HEK293 (cell line): Measurements from ENCODE around the gene APLF.
A peak's percentile ranks its signal among the peaks of the same experiment; 100 is the strongest.

ENCODE experiments used
- CTCF ChIA-PET: fragments of 350-600 bp; formaldehyde crosslinking; extraction: SDS; loops from one replicate; lab custom pipeline; 2021; ENCODE audit warnings: antibody characterized with exemption; lab: Yijun Ruan, JAX
- POLR2A ChIA-PET: fragments of 300-600 bp; formaldehyde crosslinking; extraction: SDS; loops from one replicate; lab custom pipeline; 2020; ENCODE audit warnings: antibody characterized with exemption, inconsistent platforms; lab: Yijun Ruan, JAX
- H3K27ac ChIP-seq: fragments of 200-500 bp; sonication (Bioruptor generic); 2 replicates; pipeline ENCODE4 v1.5.1; 2014; ENCODE audit warnings: low read depth, low read length, control low read depth, inconsistent platforms; ENCODE audit errors: extremely low read depth
- H3K36me3 ChIP-seq, 2 experiments: fragments of 200-500 bp in 1 of 2; sonication (Bioruptor generic) in 1 of 2; 1 replicate in 1 of 2; 2 replicates in 1 of 2; pipeline ENCODE4 v1.5.1; 2014 to 2017; ENCODE audit warnings: inconsistent platforms in 2 of 2, low read length in 2 of 2; ENCODE audit not compliant: control insufficient read depth in 2 of 2, insufficient read depth in 1 of 2
- H3K4me1 ChIP-seq: fragments of 200-500 bp; sonication (Bioruptor generic); 2 replicates; pipeline ENCODE4 v1.5.1; 2014; ENCODE audit warnings: mild to moderate bottlenecking, low read length, inconsistent platforms; ENCODE audit not compliant: control insufficient read depth, insufficient read depth
- H3K4me3 ChIP-seq: 2 replicates; pipeline ENCODE4 v1.5.1; 2011; ENCODE audit warnings: low read depth, mild to moderate bottlenecking, control low read depth, low read length, moderate library complexity
- H3K9me3 ChIP-seq: fragments of 200-500 bp; sonication (Bioruptor generic); 2 replicates; pipeline ENCODE4 v1.5.1; 2014; ENCODE audit warnings: low read depth, low read length, inconsistent platforms; ENCODE audit not compliant: control insufficient read depth, insufficient read depth
- GLIS1 ChIP-seq: fragments of 450-650 bp; formaldehyde crosslinking; IDR thresholded peaks from 2 replicates; pipeline ENCODE4 v1.5.1; 2016; ENCODE audit warnings: missing biosample characterization, missing genetic modification characterization
- OSR2 ChIP-seq: fragments of 450-650 bp; formaldehyde crosslinking; IDR thresholded peaks from 2 replicates; pipeline ENCODE4 v1.5.1; 2016; ENCODE audit warnings: missing biosample characterization, missing genetic modification characterization
- PRDM1 ChIP-seq: fragments of 450-650 bp; formaldehyde crosslinking; IDR thresholded peaks from 2 replicates; pipeline ENCODE4; 2016; ENCODE audit warnings: missing biosample characterization, missing genetic modification characterization
- ZBTB1 ChIP-seq: fragments of 450-650 bp; formaldehyde crosslinking; IDR thresholded peaks from 2 replicates; pipeline ENCODE4 v1.5.1; 2016; ENCODE audit warnings: missing biosample characterization, missing genetic modification characterization
- ZBTB48 ChIP-seq: fragments of 450-650 bp; formaldehyde crosslinking; IDR thresholded peaks from 2 replicates; pipeline ENCODE4 v1.5.1; 2016; ENCODE audit warnings: missing biosample characterization, missing genetic modification characterization
- ZNF133 ChIP-seq: fragments of 450-650 bp; formaldehyde crosslinking; IDR thresholded peaks from 2 replicates; pipeline ENCODE4 v1.5.1; 2016; ENCODE audit warnings: missing biosample characterization, missing genetic modification characterization
- ZNF155 ChIP-seq: fragments of 450-650 bp; formaldehyde crosslinking; IDR thresholded peaks from 2 replicates; pipeline ENCODE4 v1.5.1; 2016; ENCODE audit warnings: missing biosample characterization, missing genetic modification characterization
- ZNF184 ChIP-seq: fragments of 450-650 bp; IDR thresholded peaks from 2 replicates; pipeline ENCODE4 v1.5.1; 2018; ENCODE audit warnings: missing biosample characterization, mild to moderate bottlenecking, missing genetic modification characterization
- ZNF221 ChIP-seq: fragments of 450-650 bp; formaldehyde crosslinking; IDR thresholded peaks from 2 replicates; pipeline ENCODE4 v1.5.1; 2017; ENCODE audit warnings: missing biosample characterization, missing genetic modification characterization, borderline replicate concordance
- ZNF501 ChIP-seq: fragments of 450-650 bp; formaldehyde crosslinking; IDR thresholded peaks from 2 replicates; pipeline ENCODE4 v1.5.1; 2016; ENCODE audit warnings: missing biosample characterization, missing genetic modification characterization
- ZNF560 ChIP-seq: fragments of 450-650 bp; formaldehyde crosslinking; IDR thresholded peaks from 2 replicates; pipeline ENCODE4 v1.5.1; 2017; ENCODE audit warnings: missing biosample characterization, missing genetic modification characterization, borderline replicate concordance
- TF ChIP-seq, protein P1 (sequence below): fragments of 450-650 bp; formaldehyde crosslinking; IDR thresholded peaks from 2 replicates; pipeline ENCODE4 v1.5.1; 2016; ENCODE audit warnings: missing biosample characterization, missing genetic modification characterization
- TF ChIP-seq, protein P2 (sequence below): fragments of 450-650 bp; formaldehyde crosslinking; IDR thresholded peaks from 2 replicates; pipeline ENCODE4 v1.5.1; 2016; ENCODE audit warnings: missing biosample characterization, missing genetic modification characterization
- TF ChIP-seq, protein P3 (sequence below): fragments of 450-650 bp; formaldehyde crosslinking; IDR thresholded peaks from 2 replicates; pipeline ENCODE4 v1.5.1; 2016; ENCODE audit warnings: missing biosample characterization, missing genetic modification characterization
- TF ChIP-seq, protein P4 (sequence below): sonication (generic); formaldehyde crosslinking; IDR thresholded peaks from 2 replicates; pipeline ENCODE4 v1.8.1; 2022; ENCODE audit warnings: mild to moderate bottlenecking, moderate library complexity, missing genetic modification reagents
- TF ChIP-seq, protein P5 (sequence below): fragments of 450-650 bp; formaldehyde crosslinking; IDR thresholded peaks from 2 replicates; pipeline ENCODE4 v1.5.1; 2016; ENCODE audit warnings: missing biosample characterization, missing genetic modification characterization
- TF ChIP-seq, protein P6 (sequence below): fragments of 450-650 bp; formaldehyde crosslinking; IDR thresholded peaks from 2 replicates; pipeline ENCODE4 v1.5.1; 2016; ENCODE audit warnings: missing biosample characterization, missing genetic modification characterization

Gene APLF

DNA sequence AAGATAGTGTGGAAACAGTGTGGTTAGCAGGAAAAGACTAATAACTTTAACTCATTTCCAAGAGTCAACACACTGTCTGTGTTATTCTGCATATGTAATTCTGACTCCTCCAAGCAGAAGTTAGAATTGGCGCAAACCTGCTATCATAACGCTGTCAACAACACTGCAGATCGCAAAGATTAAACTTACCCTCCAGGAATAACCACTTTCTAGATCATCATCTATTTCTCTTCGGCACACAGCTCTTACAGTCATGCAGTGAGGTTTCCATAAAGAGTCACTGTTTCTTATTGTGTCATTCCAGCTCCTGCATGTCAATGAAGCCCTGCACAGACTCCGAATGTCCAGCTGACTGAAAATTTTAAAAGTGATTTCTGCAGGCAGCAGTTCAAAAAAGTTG lies 2.7 kb upstream of the APLF start (continued):
- TF ChIP-seq ZNF560 (tag by site-specific recombination) (no peak), OSR2 (tag by site-specific recombination) (no peak), ZNF221 (no peak), ZNF155 (tag by site-specific recombination) (no peak)
- TF ChIP-seq, protein P1, sequence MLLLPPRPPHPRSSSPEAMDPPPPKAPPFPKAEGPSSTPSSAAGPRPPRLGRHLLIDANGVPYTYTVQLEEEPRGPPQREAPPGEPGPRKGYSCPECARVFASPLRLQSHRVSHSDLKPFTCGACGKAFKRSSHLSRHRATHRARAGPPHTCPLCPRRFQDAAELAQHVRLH (tag by site-specific recombination) = no peak
- TF ChIP-seq, all 188 proteins: peak for 0

DNA sequence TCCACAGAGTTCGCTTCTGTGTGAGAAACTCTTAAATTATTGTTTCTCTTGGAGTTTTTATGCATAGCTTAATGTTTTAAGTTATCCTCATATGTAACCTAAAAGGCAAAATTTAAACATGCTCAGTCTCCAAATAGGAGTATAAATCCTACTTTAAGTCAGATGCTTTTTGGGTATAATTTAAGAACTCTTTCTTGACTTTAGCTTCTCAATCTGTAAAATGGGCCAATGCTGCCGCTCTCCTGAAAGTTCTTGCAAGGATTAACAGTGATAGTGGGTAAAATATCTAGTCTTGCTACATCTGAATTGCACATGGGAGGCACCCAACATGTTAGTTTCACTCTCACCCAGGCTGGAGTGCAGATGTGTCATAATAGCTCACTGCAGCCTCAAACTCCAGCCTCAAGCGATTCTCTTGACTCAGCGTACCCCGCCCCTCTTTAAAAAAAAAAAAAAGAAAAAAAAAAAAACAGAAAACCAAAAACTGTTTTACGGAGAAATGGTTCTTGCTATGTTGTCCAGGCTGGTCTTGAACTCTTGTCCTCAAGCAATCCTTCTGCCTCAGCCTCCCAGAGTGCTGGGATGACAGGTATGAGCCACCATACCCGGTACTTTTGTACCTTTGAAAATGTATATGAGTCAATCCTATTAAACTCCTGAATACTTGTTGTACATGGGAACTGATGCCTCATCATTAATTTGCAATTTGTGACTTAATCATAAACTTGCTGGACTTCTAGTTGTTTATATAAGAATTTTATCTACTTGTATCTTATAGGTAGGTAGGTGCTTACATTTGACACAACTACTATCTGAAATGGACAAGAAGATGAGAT lies 2.1 kb upstream of the APLF start:
- Histone ChIP-seq H3K4me1 (peaks cover 10% of the 10 kb centered on the region; the same call in 1 of the 2 replicates), H3K9me3 (no peaks in the 10 kb centered on the region), H3K27ac (no peak overlapping the region), H3K36me3 (no peaks in the 10 kb centered on the region), H3K4me3 (no peak overlapping the region)
- TF ChIP-seq ZNF133 (tag by site-specific recombination) (no peak), ZBTB1 (tag by site-specific recombination) (no peak)
- TF ChIP-seq, protein P2, sequence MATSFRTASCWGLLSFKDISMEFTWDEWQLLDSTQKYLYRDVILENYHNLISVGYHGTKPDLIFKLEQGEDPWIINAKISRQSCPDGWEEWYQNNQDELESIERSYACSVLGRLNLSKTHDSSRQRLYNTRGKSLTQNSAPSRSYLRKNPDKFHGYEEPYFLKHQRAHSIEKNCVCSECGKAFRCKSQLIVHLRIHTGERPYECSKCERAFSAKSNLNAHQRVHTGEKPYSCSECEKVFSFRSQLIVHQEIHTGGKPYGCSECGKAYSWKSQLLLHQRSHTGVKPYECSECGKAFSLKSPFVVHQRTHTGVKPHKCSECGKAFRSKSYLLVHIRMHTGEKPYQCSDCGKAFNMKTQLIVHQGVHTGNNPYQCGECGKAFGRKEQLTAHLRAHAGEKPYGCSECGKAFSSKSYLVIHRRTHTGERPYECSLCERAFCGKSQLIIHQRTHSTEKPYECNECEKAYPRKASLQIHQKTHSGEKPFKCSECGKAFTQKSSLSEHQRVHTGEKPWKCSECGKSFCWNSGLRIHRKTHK (tag by site-specific recombination) = no peak
- ChIA-PET POLR2A (no interaction called here), CTCF (interaction anchor here (0.6 to 5.2 kb wide), 18 partner anchors 23 to 502 kb away, joined by 3 to 52 read pairs (median 8); no protein-coding TSS in a partner anchor)

DNA sequence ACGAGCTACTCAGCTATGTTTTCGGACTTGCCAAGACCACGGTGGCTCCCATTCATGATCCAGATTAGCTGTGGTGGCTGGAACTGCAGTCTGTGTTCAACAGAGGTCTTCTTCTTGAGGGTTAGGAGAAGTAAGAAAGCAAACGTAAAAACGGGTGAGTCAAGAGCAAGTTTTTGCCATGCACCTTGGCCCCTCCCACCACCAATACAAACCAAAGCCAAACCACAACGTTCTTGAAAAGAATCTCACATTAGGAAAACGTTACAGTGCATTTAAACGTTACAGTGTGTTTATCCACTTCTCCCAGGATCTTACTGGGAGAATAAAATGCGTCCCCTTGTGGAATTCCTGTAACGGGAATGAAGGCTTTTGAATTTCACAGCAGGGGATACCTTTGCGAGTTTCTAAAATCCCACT lies 1.0 kb upstream of the APLF start:
- no peaks in the 10 kb centered on the region for H3K36me3 ChIP-seq
- peak overlapping the region; percentile 100 for H3K4me3 ChIP-seq
- TF ChIP-seq, protein P3, sequence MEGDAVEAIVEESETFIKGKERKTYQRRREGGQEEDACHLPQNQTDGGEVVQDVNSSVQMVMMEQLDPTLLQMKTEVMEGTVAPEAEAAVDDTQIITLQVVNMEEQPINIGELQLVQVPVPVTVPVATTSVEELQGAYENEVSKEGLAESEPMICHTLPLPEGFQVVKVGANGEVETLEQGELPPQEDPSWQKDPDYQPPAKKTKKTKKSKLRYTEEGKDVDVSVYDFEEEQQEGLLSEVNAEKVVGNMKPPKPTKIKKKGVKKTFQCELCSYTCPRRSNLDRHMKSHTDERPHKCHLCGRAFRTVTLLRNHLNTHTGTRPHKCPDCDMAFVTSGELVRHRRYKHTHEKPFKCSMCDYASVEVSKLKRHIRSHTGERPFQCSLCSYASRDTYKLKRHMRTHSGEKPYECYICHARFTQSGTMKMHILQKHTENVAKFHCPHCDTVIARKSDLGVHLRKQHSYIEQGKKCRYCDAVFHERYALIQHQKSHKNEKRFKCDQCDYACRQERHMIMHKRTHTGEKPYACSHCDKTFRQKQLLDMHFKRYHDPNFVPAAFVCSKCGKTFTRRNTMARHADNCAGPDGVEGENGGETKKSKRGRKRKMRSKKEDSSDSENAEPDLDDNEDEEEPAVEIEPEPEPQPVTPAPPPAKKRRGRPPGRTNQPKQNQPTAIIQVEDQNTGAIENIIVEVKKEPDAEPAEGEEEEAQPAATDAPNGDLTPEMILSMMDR = peak; percentile 61; the same call in 1 of the 2 replicates
- TF ChIP-seq ZNF184 (tag by site-specific recombination) = no peak
- no peaks in the 10 kb centered on the region for H3K9me3 ChIP-seq
- CTCF ChIA-PET = interaction anchor here (0.6 to 5.2 kb wide), 9 partner anchors 21 to 460 kb away, joined by 3 to 37 read pairs (median 4); no protein-coding TSS in a partner anchor
- peaks cover 10% of the 10 kb centered on the region; the same call in 1 of the 2 replicates for H3K4me1 ChIP-seq
- peak overlapping the region; percentile 77; the same call in 1 of the 2 replicates for H3K27ac ChIP-seq
- POLR2A ChIA-PET = interaction anchor here (0.9 to 1.2 kb wide), 5 partner anchors 9 to 462 kb away, joined by 3 to 4 read pairs (median 3); no protein-coding TSS in a partner anchor

DNA sequence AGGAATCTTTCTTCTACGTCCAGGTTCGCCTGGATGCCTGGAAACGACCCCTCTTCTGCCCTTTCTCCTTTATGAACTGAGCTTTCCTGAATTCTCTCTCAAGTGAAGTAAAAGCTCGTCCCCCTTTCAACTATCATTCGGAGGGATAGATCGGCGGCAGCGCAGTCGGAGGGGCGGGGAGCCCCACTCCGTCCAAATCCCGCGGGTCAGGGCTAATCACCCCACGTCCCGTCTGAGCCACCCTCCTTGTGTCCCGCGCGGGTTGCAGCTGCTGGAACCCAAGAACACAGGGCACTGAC lies 658 bp upstream of the APLF start:
- H3K27ac ChIP-seq = peak overlapping the region; percentile 77
- TF ChIP-seq, protein P4, sequence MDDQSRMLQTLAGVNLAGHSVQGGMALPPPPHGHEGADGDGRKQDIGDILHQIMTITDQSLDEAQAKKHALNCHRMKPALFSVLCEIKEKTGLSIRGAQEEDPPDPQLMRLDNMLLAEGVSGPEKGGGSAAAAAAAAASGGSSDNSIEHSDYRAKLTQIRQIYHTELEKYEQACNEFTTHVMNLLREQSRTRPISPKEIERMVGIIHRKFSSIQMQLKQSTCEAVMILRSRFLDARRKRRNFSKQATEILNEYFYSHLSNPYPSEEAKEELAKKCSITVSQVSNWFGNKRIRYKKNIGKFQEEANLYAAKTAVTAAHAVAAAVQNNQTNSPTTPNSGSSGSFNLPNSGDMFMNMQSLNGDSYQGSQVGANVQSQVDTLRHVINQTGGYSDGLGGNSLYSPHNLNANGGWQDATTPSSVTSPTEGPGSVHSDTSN (CRISPR knock-in tag) = 0 out of 2 replicates have a peak, but pooled peaks have one; percentile 73
- no peak for TF ChIP-seq GLIS1 (tag by site-specific recombination)
- TF ChIP-seq, protein P5, sequence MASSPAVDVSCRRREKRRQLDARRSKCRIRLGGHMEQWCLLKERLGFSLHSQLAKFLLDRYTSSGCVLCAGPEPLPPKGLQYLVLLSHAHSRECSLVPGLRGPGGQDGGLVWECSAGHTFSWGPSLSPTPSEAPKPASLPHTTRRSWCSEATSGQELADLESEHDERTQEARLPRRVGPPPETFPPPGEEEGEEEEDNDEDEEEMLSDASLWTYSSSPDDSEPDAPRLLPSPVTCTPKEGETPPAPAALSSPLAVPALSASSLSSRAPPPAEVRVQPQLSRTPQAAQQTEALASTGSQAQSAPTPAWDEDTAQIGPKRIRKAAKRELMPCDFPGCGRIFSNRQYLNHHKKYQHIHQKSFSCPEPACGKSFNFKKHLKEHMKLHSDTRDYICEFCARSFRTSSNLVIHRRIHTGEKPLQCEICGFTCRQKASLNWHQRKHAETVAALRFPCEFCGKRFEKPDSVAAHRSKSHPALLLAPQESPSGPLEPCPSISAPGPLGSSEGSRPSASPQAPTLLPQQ (tag by site-specific recombination) = 0 out of 2 replicates have a peak, but pooled peaks have one; percentile 11
- TF ChIP-seq PRDM1 (tag by site-specific recombination) = peak; percentile 77
- TF ChIP-seq ZBTB48 (tag by site-specific recombination) = peak; percentile 28; the same call in 1 of the 2 replicates
- TF ChIP-seq, protein P6, sequence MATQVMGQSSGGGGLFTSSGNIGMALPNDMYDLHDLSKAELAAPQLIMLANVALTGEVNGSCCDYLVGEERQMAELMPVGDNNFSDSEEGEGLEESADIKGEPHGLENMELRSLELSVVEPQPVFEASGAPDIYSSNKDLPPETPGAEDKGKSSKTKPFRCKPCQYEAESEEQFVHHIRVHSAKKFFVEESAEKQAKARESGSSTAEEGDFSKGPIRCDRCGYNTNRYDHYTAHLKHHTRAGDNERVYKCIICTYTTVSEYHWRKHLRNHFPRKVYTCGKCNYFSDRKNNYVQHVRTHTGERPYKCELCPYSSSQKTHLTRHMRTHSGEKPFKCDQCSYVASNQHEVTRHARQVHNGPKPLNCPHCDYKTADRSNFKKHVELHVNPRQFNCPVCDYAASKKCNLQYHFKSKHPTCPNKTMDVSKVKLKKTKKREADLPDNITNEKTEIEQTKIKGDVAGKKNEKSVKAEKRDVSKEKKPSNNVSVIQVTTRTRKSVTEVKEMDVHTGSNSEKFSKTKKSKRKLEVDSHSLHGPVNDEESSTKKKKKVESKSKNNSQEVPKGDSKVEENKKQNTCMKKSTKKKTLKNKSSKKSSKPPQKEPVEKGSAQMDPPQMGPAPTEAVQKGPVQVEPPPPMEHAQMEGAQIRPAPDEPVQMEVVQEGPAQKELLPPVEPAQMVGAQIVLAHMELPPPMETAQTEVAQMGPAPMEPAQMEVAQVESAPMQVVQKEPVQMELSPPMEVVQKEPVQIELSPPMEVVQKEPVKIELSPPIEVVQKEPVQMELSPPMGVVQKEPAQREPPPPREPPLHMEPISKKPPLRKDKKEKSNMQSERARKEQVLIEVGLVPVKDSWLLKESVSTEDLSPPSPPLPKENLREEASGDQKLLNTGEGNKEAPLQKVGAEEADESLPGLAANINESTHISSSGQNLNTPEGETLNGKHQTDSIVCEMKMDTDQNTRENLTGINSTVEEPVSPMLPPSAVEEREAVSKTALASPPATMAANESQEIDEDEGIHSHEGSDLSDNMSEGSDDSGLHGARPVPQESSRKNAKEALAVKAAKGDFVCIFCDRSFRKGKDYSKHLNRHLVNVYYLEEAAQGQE (tag by site-specific recombination) = no peak
- 0 out of 2 replicates have a peak, but pooled peaks have one; percentile 22 for TF ChIP-seq ZNF501
- TF ChIP-seq, all 188 proteins: peak for 5
- Histone ChIP-seq H3K9me3 (no peaks in the 10 kb centered on the region), H3K4me1 (peaks cover 10% of the 10 kb centered on the region; the same call in 1 of the 2 replicates), H3K36me3 (no peaks in the 10 kb centered on the region), H3K4me3 (peak overlapping the region; percentile 100)
- ChIA-PET CTCF (interaction anchor here (0.6 to 3.9 kb wide), 7 partner anchors 21 to 634 kb away, joined by 3 to 20 read pairs (median 4); no protein-coding TSS in a partner anchor), POLR2A (interaction anchor here (0.8 to 1.2 kb wide), 7 partner anchors 9 to 462 kb away, joined by 3 to 4 read pairs (median 3); no protein-coding TSS in a partner anchor)
